HCT116 (cell line): ENCODE measurements around the gene ARHGEF1. TPM values are rescaled to one million over a fixed set of nuclear protein-coding genes. Genes with fewer than 3 reads are reported as not detected.

Source experiments
- ATAC-seq: fragments of 200-7000 bp; cut with Tn5 transposase; 2 replicates; pipeline ENCODE4 v1.9.1; 2020; ENCODE audit warnings: mild to moderate bottlenecking, moderate library complexity
- BruUV-seq: library from RNA; stranded (reverse); fragments of 400-500 nt; replicated peaks from 2 replicates; lab custom pipeline; 2021; lab: Mats Ljungman, UMichigan
- CTCF ChIA-PET: fragments of 300-600 bp; sonication (Branson Sonifier 250); formaldehyde crosslinking; loops from one replicate; lab custom pipeline; 2021; ENCODE audit warnings: antibody characterized with exemption; lab: Charles Lee
- POLR2A ChIA-PET: fragments of 300-600, 350-600 bp; sonication (Branson Sonifier 250); formaldehyde crosslinking; loops from one replicate; lab custom pipeline; 2021; ENCODE audit warnings: antibody characterized with exemption; lab: Charles Lee
- RAD21 ChIA-PET, 2 experiments: fragments of 300-600 bp; sonication (Branson Sonifier 250); formaldehyde crosslinking; loops; one replicate each; lab custom pipeline; 2023; ENCODE audit warnings: low total read pairs in 2 of 2; ENCODE audit not compliant: uncharacterized antibody in 2 of 2, unreplicated experiment in 2 of 2, low non-redundant PET in 1 of 2; lab: Charles Lee
- DNase-seq: peaks from one replicate; pipeline ENCODE4 v3.0.0-alpha.2; 2010; ENCODE audit warnings: low read depth, low spot score
- H2AFZ ChIP-seq: fragments of 200-600 bp; shearing (Covaris generic), sonication (generic); 2 replicates; pipeline ENCODE4 v1.6.1; 2017; ENCODE audit warnings: low read depth, mixed run types, mixed read lengths, antibody characterized with exemption, low read length; ENCODE audit not compliant: poor library complexity, severe bottlenecking
- H3K27ac ChIP-seq: 2 replicates; pipeline ENCODE4 v1.5.1; 2012; ENCODE audit warnings: low read depth, low read length
- H3K27me3 ChIP-seq: fragments of 200-600 bp; sonication (generic); 2 replicates; pipeline ENCODE4 v1.6.1; 2016; ENCODE audit warnings: mixed run types, low read length, mixed read lengths; ENCODE audit not compliant: insufficient read depth
- H3K36me3 ChIP-seq, 2 experiments: fragments of 200-500 bp in 1 of 2; fragments of 200-600 bp in 1 of 2; sonication (Bioruptor generic) in 1 of 2; sonication (generic) in 1 of 2; 2 replicates each; pipeline versions ENCODE4 v1.5.1 to v1.6.1; 2014 to 2016; ENCODE audit warnings: low read length in 2 of 2, inconsistent platforms in 1 of 2, mixed read lengths in 1 of 2, mixed run types in 1 of 2; ENCODE audit not compliant: insufficient read depth in 2 of 2, control insufficient read depth in 1 of 2
- H3K4me1 ChIP-seq, 2 experiments: fragments of 200-600 bp in 1 of 2; sonication (generic) in 1 of 2; 2 replicates each; pipeline versions ENCODE4 v1.5.1 to v1.6.1; 2012 to 2017; ENCODE audit warnings: low read length in 2 of 2, inconsistent platforms in 1 of 2, mild to moderate bottlenecking in 1 of 2, mixed read lengths in 1 of 2, mixed run types in 1 of 2, moderate library complexity in 1 of 2; ENCODE audit not compliant: insufficient read depth in 2 of 2, control insufficient read depth in 1 of 2
- H3K4me2 ChIP-seq: fragments of 200-600 bp; sonication (generic); 2 replicates; pipeline ENCODE4 v1.6.1; 2017; ENCODE audit warnings: mixed run types, low read length, mixed read lengths
- H3K4me3 ChIP-seq, 2 experiments: fragments of 200-600 bp in 1 of 2; sonication (generic) in 1 of 2; replicated peaks in 1 of 2; 2 replicates each; pipeline ENCODE4 v1.5.1; 2011 to 2016; ENCODE audit warnings: low read length in 2 of 2, control low read depth in 1 of 2, low read depth in 1 of 2, mild to moderate bottlenecking in 1 of 2, mixed read lengths in 1 of 2, mixed run types in 1 of 2
- H3K79me2 ChIP-seq: fragments of 200-600 bp; sonication (generic); 2 replicates; pipeline ENCODE4 v1.6.1; 2017; ENCODE audit warnings: mild to moderate bottlenecking, mixed run types, low read length, moderate library complexity, mixed read lengths; ENCODE audit not compliant: insufficient read depth
- H3K9ac ChIP-seq: fragments of 200-600 bp; sonication (generic); 2 replicates; pipeline ENCODE4 v1.6.1; 2016; ENCODE audit warnings: low read length, mixed read lengths
- H3K9me2 ChIP-seq: fragments of 200-600 bp; sonication (generic), shearing (Covaris generic); 2 replicates; pipeline ENCODE4 v1.6.1; 2017; ENCODE audit warnings: mixed run types, mild to moderate bottlenecking, moderate library complexity; ENCODE audit not compliant: insufficient read depth
- H3K9me3 ChIP-seq, 2 experiments: fragments of 200-500 bp in 1 of 2; fragments of 200-600 bp in 1 of 2; sonication (Bioruptor generic) in 1 of 2; sonication (generic) in 1 of 2; 2 replicates each; pipeline ENCODE4 v1.6.1; 2014 to 2017; ENCODE audit warnings: low read length in 2 of 2, mixed read lengths in 2 of 2, inconsistent platforms in 1 of 2, low read depth in 1 of 2, mild to moderate bottlenecking in 1 of 2, mixed run types in 1 of 2, moderate library complexity in 1 of 2; ENCODE audit not compliant: control insufficient read depth in 1 of 2, insufficient read depth in 1 of 2
- H4K20me1 ChIP-seq: fragments of 200-600 bp; sonication (generic), shearing (Covaris generic); 2 replicates; pipeline ENCODE4 v1.6.1; 2017; ENCODE audit warnings: mixed run types, mild to moderate bottlenecking, moderate library complexity; ENCODE audit not compliant: insufficient read depth
- CEBPB ChIP-seq: IDR thresholded peaks from 2 replicates; pipeline ENCODE4 v1.6.1; 2012; ENCODE audit warnings: low read depth
- EGR1 ChIP-seq: IDR thresholded peaks from 2 replicates; pipeline ENCODE4 v1.6.1; 2012; ENCODE audit warnings: low read depth
- EZH2phosphoT487 ChIP-seq: fragments of 200-600 bp; IDR thresholded peaks from 2 replicates; pipeline ENCODE4 v1.6.1; 2018; ENCODE audit warnings: antibody characterized with exemption, borderline replicate concordance
- REST ChIP-seq: IDR thresholded peaks from 2 replicates; pipeline ENCODE4 v1.6.1; 2012; ENCODE audit warnings: low read depth
- SP1 ChIP-seq: IDR thresholded peaks from 2 replicates; pipeline ENCODE4 v1.6.1; 2012; ENCODE audit warnings: low read depth
- SRF ChIP-seq: IDR thresholded peaks from 2 replicates; pipeline ENCODE4 v1.6.1; 2012; ENCODE audit warnings: low read depth
- ZBTB33 ChIP-seq: IDR thresholded peaks from 2 replicates; pipeline ENCODE4 v1.6.1; 2011; ENCODE audit warnings: mild to moderate bottlenecking, low read length, moderate library complexity; ENCODE audit not compliant: insufficient replicate concordance; ENCODE audit errors: extremely low read depth
- ZNF274 ChIP-seq: fragments of 200-500 bp; sonication (Bioruptor generic); IDR thresholded peaks from 2 replicates; pipeline ENCODE4 v1.6.1; 2014; ENCODE audit warnings: mild to moderate bottlenecking, low read depth, low read length, inconsistent platforms
- intact Hi-C: fragments of 100-400 bp; cut with micrococcal nuclease; formaldehyde crosslinking; loops from 2 replicates; pipeline ENCODE4 v1.10.0; 2022
- total RNA-seq: library from RNA; stranded (reverse); gene quantifications from one replicate; pipeline ENCODE4 v1.2.1, GENCODE V29; 2021; ENCODE audit not compliant: unreplicated experiment

ARHGEF1 gene
- total RNA-seq, 1 experiment from 2014 or later, result 110 TPM

- no peak for TF ChIP-seq REST
- no peak for TF ChIP-seq ZBTB33
- TF ChIP-seq CEBPB, result no peak
- TF ChIP-seq EZH2phosphoT487, result no peak
These were observed 58.6 kb downstream of the ARHGEF1 start (continued) for GRCh38 chr19:41941410-41942202.

- no peaks in the 10 kb centered on the region for H3K79me2 ChIP-seq
- H3K27me3 ChIP-seq, result no peaks in the 10 kb centered on the region
- no peak overlapping the region for H3K9ac ChIP-seq
- no peak overlapping the region for H3K4me3 ChIP-seq
- no peaks in the 10 kb centered on the region for H3K9me2 ChIP-seq
- H3K4me1 ChIP-seq, result no peaks in the 10 kb centered on the region
- ChIA-PET CTCF (no interaction called here), RAD21 (interaction anchor here in 1 of 2 experiments (0.6 kb wide), 1 partner anchor 16 kb away, joined by 5 read pairs; the partner anchor contains the start of gene ERFL), POLR2A (interaction anchor here (1.2 kb wide), 1 partner anchor 60 kb away, joined by 3 read pairs; no protein-coding TSS in a partner anchor)
- ATAC-seq (no peak), DNase-seq (no peak)
- intact Hi-C loops, result no loop called here
- BruUV-seq, result no TSS peak
- no peaks in the 10 kb centered on the region for H4K20me1 ChIP-seq
- H3K4me2 ChIP-seq, result no peak overlapping the region
- no peaks in the 10 kb centered on the region for H3K36me3 ChIP-seq
- no peak overlapping the region for H2AFZ ChIP-seq
- TF ChIP-seq SP1, result no peak
- TF ChIP-seq ZNF274, result no peak
- TF ChIP-seq SRF, result no peak
- no peak for TF ChIP-seq EGR1
- no peak overlapping the region for H3K27ac ChIP-seq
- H3K9me3 ChIP-seq, result no peaks in the 10 kb centered on the region
These were observed 61.4 kb downstream of the ARHGEF1 start for GRCh38 chr19:41944336-41944735.
